ENCODE measurements around the gene SRSF5. TPM values are rescaled to one million over a fixed set of nuclear protein-coding genes. Genes with fewer than 3 reads are reported as not detected.

Gene SRSF5
- total RNA-seq, 1 donor from 2014 or later: 294 TPM

DNA sequence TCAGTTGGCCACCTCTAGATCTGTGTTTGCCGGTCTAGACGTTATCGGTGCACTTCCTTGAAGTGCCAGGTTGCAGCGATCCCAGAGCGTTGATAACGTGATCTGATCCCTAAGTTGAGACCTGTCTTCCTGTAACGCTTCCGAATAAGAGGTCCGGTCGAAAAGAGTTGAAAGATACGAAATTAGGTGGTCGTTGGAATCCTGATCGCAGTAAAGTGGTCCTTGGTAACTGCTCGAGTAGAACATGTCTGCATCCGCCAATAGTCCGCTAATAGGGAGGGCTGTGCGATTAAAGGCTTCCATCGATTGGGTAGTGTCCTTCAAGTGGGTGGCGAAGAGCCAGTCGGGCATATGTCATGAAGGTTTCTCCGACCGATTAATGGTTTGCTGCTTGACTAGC is 2.7 kb downstream of the SRSF5 start:
- intact Hi-C loops (cut with micrococcal nuclease): loop anchor here (5.0 kb wide), 1 partner anchor 873 kb away; the partner anchor contains the start of gene TTC9

DNA sequence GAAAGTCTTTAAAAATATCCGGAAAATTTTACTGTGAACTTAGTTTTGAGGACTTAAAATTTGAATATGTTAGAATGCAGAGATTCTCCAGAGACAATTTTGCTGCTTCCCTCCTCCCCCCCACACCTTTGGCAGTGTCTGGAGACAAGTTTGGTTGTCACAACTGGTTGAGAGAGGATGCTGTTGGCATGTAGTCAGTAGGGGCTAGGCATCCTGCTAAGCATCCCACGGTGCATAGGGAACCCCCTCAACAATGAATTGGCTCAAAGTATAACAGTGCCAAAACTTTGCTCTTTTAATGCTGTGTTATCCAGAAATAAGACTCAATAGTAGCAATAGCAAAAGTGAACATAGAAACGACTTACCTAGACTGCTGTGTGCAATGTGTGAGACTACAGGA is 3.6 kb downstream of the SRSF5 start:
- intact Hi-C loops (cut with micrococcal nuclease): no loop called here

DNA sequence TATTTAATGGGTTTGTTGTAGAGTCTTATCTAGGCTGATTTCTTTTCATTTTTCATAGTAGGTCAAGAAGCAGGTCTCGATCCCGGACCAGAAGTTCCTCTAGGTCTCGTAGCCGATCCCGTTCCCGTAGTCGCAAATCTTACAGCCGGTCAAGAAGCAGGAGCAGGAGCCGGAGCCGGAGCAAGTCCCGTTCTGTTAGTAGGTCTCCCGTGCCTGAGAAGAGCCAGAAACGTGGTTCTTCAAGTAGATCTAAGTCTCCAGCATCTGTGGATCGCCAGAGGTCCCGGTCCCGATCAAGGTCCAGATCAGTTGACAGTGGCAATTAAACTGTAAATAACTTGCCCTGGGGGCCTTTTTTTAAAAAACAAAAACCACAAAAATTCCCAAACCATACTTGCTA is 4.2 kb downstream of the SRSF5 start:
- intact Hi-C loops (cut with micrococcal nuclease): no loop called here

DNA sequence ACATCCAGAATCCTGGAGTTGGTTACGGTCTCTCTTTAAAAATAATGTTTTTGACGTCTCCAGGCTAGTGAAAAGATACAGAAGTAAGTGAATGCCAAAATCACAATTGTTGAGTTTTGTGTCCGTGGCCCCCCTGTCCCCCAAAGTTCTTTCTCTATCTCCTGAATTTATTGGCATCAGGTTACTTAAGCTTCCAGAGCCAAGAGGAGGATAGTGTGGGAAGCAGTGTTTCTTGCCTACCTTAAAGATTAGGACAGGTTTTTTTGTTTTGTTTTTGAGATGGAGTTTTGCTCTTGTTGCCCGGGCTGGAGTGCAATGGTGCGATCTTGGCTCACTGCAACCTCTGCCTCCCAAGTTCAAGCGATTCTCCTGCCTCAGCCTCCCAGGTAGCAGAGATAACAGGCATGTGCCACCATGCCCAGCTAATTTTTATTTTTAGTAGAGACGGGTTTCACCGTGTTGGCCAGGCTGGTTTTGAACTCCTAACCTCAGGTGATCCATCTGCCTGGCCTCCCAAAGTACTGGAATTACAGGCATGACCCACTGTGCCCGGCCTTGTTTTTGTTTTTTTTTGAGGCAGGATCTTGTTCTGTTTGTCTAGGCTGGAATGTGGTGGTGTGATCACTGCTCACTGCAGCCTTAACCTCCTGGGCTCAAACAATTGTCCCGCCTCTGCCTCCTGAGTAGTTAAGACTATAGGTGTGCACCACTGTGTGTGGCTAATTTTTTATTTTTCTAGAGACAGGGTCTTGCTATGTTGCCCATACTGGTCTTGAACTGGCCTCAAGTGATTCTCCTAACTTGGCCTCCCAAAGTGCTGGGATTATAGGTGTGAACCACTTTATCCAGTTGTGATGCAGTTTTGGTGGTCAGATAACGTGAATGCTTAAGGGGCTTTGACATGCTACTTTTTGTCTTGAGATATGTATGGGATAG is 5.4 kb downstream of the SRSF5 start:
- intact Hi-C loops (cut with micrococcal nuclease): no loop called here

DNA sequence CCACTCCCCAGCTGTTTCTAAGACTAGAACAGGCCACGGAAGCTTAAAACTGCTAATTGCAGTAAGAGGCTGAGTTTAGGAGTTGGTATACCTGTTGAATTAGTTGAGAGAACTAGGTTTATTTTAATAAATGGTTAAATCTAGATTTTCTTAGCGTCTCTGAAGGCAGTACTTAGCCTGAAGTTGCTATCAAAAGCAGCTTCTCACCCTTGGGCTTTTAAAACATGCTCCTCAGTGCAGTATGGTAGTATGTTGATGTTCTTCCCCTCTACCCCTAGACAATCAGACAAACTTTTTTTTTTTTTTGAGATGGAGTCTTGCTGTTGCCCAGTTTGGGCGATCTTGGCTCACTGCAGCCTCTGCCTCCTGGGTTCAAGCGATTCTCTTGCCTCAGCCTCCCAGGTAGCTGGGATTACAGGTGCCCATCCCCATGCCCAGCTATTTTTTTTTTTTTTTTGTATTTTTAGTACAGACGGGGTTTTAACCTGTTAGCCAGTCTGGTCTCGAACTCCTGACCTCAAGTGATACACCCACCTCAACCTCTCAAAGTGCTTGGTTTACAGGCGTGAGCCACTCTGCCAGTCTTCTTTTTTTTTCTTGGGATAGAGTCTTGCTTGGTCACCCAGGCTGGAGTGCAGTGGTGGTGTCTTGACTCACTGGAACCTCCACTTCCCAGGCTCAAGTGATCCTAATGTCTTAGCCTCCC is 6.8 kb downstream of the SRSF5 start:
- intact Hi-C loops (cut with micrococcal nuclease): no loop called here

DNA sequence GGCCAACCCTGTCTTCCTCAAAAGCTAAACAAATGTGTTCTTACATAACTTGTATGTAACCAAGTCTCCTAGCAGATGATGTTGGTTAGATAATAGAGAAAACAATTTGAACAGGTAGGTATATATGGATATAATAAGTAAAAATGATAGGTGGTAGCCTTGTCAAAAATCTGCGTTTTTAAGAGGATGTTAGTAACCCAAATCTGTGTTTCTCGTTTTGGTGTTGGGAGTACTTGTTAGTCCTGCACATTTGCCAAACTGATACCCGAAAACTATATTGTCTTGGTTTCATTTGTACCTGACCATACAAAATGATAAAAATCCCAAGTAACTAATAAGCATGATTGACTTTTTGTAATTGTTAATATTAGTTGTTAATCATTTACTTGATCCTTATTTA is 8.1 kb downstream of the SRSF5 start:
- intact Hi-C loops (cut with micrococcal nuclease): no loop called here

DNA sequence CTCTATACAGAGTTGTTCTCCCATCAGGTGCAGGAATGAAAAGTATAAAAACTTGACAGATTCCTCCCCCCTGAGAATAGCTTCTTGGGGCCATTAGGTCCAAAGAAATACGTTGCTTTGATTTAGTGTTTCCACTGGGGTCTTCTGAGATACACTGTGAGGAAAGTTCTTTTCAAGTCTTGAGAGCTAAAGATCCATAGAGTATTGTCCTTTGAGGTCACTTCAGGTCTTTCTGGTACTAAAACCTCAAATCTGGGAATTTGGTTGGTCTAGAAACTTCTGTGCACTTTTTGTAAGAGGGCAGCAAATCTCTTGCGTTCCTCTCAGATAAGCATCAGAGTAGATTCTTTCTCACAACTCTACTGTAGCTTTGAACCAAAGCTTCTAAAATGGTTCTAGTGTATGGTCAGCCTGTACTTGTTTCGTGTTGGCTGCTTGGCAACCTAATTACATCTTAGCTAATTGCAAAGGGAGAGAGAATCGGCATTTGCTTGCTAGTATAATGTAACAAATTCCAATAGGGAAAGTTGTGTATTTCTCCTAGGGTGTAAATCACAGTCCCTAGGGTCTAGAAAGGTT is 10.0 kb downstream of the SRSF5 start:
- intact Hi-C loops (cut with micrococcal nuclease): no loop called here

DNA sequence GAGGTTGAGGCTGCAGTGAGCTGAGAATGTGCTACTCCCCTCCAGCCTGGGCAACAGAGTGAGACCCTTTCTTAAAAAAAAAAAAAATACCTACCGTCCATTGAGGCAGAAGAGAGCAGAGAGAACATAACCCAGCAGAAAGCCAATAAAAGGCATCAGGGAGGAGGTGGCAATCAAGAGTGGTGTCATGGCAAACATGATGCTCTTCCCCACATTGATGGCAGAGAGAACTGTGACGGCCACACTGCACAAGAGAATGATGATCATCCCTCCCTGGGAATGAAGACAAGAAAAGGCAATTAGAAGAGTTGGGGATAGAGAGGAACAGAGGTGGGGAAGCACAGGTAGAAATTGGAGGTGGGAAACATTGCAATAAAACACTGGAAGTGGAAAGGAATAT is 12.1 kb downstream of the SRSF5 start:
- intact Hi-C loops (cut with micrococcal nuclease): no loop called here

DNA sequence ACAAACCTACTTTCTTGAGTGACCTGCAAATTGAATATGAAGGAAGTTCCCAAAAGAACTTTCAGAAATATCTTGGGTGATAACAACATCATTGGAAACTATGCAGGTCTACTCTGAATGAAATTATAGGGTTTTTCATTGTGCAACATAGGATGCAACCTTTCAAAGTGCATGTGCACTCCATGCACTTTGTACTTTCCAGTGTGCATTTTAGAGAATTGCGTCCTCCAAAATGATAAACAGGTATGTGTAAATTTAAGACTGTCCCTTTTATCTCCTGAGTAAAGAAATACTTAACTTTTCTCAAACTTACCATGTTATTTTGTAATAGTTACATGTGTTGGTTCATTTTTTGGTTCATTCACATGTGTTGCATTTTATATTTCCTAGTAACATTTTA is 13.2 kb downstream of the SRSF5 start:
- intact Hi-C loops (cut with micrococcal nuclease): no loop called here

DNA sequence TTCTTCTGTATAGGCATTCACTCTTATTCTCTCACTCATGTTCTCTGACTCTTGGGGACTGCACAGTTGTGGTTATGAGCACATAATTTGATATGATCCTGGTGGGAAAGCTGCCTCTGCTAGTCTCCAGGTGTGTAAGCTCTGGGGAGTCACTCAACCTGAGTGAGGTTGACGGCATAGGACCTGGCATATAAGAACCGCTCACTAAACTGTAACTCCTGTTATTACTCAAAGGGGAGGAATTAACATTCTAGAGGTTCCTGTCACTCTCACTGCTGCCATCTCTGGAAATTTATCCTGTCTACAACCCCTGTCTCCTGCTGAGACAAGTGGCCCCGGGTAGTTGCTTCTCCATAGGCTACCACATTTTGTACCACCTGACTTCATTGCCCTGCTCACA is 14.0 kb downstream of the SRSF5 start:
- intact Hi-C loops (cut with micrococcal nuclease): no loop called here

DNA sequence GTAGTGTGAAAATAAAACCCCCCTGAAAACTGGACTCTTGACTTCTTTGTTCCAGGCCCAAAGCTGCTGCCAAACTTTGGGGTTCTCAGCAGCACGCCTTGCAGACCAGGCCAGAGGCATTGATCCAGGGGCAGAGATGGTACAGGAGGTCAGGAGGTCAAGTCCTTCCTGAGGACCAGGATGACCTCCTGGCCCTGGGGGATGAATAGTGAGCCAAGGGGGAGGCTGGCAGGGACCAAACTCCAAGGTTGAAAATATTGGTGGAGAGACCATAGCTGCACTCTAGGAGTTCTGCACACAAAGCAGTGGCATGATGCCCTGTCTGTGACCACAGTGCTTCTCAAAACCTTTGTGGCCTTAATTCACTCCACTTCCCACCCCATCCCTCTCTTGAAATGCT is 18.0 kb downstream of the SRSF5 start:
- intact Hi-C loops (cut with micrococcal nuclease): no loop called here

DNA sequence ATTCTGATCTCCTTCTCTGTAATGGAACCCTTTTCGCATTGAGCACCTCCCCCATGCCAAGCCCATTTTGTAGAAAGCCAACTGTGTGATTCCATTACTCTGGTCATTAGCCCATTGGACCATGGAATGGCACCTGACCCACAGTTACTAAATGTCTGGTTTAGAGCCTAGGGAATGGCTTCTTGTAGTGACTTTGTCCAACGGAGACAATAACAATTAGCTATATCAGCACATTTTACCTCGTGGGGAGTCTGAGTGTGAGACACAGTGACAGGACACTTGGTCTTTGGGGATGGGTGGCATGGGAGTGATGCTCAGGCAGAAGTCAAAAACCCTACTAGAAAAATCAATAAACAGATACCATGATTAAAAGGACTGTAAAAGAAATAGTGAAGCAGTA is 19.7 kb downstream of the SRSF5 start:
- intact Hi-C loops (cut with micrococcal nuclease): no loop called here

DNA sequence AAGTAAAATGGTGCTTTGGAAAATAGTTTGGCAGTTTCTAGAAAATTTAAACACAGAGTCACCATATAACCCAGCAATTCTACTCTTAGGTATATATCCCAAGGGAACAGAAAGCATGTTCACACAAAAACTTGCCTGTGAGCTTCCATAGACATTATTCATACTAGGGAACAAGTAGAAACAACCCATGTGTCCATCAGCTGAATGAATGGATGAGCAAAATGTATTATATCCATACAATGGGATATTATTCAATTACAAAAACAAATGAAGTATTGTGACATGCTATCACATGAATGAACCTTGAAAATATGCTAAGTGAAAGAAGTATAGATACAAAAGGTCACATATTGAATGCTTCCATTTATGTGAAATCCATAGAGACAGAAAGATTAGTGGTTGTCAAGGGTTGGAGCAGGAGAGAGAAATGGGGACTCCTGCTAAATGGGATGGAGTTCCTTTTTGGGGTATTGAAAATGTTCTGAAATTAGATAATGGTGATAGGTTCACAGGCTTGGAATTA is 22.2 kb downstream of the SRSF5 start:
- intact Hi-C loops (cut with micrococcal nuclease): no loop called here

DNA sequence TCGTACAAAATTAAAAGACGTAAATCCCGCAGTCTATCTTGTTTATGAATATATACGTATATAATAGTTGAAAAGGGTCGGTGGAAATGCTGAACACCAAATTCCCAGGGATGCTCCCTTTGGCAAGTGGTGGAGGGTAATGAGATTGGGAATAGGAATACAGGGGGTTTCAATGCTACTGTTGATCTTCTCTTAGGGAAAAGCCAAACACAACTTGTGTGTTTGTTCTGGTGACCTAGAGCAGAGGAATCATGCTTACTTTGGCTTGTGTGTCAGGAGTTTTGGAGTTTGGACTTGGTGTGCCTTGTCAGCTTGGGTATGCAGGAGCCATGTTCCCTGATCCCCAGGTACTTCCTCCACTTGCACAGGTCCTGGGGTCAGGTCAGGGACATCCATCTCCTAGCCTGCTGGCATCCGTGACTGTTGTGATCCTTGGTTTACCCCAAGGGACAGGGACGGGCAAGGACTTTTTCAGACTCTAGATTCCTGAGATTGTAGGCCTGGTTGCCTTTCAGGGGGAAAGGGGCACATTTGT is 26.0 kb downstream of the SRSF5 start:
- intact Hi-C loops (cut with micrococcal nuclease): no loop called here

DNA sequence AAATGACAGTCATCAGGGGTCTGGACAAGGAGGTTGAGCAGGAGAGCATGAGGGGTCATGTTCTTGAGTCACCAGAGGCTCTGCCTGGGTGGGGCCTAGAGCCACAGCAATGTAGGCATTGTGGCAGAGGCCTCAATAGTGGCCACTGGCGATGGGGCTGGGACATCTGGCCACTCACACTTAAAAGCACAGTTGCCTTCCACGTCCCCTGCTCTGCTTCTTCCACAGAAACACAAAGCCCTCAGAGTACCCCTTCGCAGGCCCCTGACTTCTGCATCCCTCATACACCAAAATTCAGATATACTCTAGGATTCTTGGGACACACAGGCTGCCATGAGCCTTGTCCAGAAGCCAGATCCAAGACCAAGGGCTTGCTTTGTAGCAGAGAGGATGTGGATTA is 27.8 kb downstream of the SRSF5 start:
- intact Hi-C loops (cut with micrococcal nuclease): no loop called here

DNA sequence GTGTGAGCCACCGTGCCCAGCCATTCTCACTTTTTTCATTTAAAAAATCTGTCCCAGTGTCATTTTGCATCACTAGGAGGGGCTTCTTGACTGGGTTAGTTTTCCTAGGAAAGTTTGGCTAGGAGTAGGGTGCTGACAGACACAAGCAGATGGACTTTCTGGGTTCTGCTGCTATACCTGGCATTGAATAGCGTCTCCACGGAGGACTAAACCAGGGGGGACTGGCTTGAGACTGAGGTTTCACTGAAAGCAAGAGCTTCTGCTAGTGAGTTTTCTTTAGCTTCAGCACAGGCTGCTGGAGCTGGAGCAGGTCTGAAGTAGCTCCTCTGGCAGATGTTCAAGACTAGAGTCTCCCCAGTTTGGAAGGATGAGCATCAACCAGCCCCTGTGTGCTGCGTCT is 28.7 kb downstream of the SRSF5 start:
- intact Hi-C loops (cut with micrococcal nuclease): no loop called here

DNA sequence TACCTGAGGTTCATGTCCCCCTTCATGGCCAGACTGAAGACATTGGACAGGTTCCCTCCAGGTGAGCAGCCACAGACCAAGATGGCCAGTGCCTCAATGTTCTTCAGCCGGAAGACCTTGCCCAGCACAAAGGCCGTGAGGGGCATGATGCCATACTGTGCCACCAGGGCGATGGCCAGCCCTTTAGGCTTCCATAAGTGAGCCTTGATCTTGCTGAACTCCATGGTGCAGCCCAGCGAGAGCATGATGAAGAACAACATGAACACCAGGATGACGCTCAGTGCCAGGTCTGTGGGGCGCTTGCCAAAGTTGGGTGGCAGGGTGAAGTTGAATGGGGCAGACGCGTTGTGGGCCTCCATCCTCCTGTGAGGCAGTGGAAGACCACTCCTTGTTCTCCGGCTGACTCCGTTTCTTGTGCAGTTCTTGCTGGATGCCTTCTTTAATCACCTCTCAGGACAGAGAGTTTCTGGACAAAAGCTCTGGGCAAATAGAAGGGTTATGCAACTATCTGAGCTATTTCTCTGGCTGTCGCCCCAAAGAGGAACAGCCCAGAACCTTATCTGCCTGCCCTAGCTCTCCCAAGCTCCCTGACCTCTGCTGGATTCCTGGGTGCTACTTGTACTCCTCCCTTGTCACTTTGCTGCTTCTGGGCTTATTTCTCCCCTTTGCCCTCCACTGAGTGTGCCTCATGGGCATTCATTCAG is 30.0 kb downstream of the SRSF5 start, which contains the start of gene SLC10A1:
Gene SLC10A1 (minus strand): TSS at position 445 of the 704 bp plus-strand sequence. CDS start 86 bp downstream, at position 359.
- intact Hi-C loops (cut with micrococcal nuclease): no loop called here

DNA sequence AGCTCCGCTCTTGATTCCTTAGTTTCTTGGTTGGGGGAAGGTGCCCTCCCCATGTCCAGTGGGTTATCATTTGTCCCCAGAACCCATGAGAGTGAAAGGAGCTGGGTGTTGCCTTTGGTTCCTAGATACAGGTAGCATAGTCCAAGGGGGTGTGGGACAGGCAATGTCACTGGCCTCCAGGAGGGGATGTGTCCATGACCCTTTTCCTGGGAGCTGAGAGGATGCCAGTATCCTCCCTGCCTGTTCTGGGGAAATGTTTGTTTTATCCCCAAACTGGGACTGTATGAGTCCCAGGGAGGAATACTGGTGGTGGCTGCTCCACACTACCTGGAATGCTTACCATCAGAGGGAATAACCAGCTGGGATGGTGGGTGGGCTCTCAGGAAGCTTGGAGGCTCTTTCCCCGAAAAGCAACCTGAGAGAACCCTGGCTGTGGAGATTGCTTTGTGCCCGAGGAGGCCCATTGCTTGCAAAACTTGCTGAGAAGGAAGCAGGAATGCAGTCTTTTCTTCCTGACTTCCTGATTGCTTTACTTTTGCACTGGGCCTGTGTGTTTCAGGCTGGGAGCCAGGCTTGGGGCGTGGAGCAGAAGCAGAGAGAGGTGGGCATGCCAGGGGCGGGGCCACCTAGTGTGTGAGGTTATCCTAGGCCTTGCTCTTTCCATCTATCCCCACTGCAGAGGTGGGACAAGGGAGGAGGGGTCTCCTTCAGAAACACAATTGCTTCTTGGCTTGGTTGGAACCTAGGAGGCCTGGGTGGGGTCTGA is 30.8 kb downstream of the SRSF5 start:
- intact Hi-C loops (cut with micrococcal nuclease): no loop called here

DNA sequence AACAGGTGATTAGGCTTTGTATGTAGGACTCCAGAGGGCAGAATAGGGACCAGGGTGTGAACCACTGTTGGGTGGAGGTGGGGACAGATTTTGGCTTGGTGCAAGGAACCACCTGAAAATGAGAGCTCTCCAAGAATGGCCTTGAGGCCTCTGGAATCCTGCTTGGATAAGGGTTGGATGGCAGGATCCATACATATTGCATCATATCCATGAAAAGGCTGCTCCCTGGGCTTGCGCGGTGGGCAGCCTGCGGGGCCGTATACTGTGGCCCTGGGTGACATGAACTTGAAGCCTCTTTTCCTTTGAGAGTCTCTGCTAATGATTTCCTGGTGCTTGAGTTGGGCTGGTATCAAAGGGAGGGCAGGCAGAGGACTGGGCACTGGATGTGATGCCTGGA is 31.4 kb downstream of the SRSF5 start:
- intact Hi-C loops (cut with micrococcal nuclease): no loop called here

DNA sequence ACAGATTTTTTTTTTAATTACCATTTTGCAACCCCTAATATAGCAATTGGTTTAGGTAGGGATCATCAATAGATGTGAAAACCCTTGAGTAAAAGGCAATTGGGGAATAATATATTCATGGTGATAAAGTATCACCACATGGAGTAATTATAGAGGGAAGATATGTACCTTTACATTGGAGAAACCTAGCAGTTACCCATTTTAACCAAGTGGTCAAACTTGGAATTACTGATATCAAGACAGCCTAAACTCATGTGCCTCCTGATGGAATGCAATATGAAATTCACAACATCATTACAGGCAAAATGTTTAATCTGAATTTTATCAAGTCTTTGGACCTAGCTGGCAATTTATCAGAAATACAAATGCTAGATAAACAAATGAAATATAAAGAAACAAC is 36.8 kb downstream of the SRSF5 start:
- intact Hi-C loops (cut with micrococcal nuclease): no loop called here
